MCF 10A (cell line): ENCODE measurements around the gene RBP5. TPM values are rescaled to one million over a fixed set of nuclear protein-coding genes. Genes with fewer than 3 reads are reported as not detected.
A peak's percentile ranks its signal among the peaks of the same experiment; 100 is the strongest.

Experiments used
- BruUV-seq: library from RNA; stranded (reverse); fragments of 400-500 nt; replicated peaks from 2 replicates; lab custom pipeline; 2021; lab: Mats Ljungman, UMichigan
- CTCF ChIA-PET: fragments of 300-600 bp; sonication (Branson Sonifier 250); formaldehyde crosslinking; extraction: SDS; loops from one replicate; lab custom pipeline; 2021; ENCODE audit warnings: antibody characterized with exemption, inconsistent platforms; lab: Yijun Ruan, JAX
- POLR2A ChIA-PET: fragments of 300-600, 350-650 bp; sonication (Branson Sonifier 250); formaldehyde crosslinking; extraction: SDS; loops from one replicate; lab custom pipeline; 2020; ENCODE audit warnings: antibody characterized with exemption, inconsistent platforms; lab: Yijun Ruan, JAX
- DNase-seq: peaks from one replicate; pipeline ENCODE4 v3.0.0-alpha.2; 2018; ENCODE audit not compliant: unreplicated experiment
- H3K27ac Mint-ChIP-seq: one replicate; pipeline ENCODE4 v1.8.0; 2022; ENCODE audit warnings: mild to moderate bottlenecking, low read depth, mixed read lengths; ENCODE audit not compliant: unreplicated experiment
- H3K27me3 Mint-ChIP-seq: one replicate; pipeline ENCODE4 v1.8.0; 2022; ENCODE audit warnings: mixed read lengths; ENCODE audit not compliant: insufficient read depth, unreplicated experiment
- H3K36me3 Mint-ChIP-seq: one replicate; pipeline ENCODE4 v1.8.0; 2022; ENCODE audit warnings: mild to moderate bottlenecking, moderate library complexity, mixed read lengths; ENCODE audit not compliant: insufficient read depth, unreplicated experiment
- H3K4me1 Mint-ChIP-seq: one replicate; pipeline ENCODE4 v1.8.0; 2022; ENCODE audit warnings: mixed read lengths; ENCODE audit not compliant: insufficient read depth, unreplicated experiment
- H3K4me3 Mint-ChIP-seq: one replicate; pipeline ENCODE4 v1.8.0; 2022; ENCODE audit warnings: mild to moderate bottlenecking, moderate library complexity, mixed read lengths; ENCODE audit not compliant: unreplicated experiment
- H3K9me3 Mint-ChIP-seq: one replicate; pipeline ENCODE4 v1.8.0; 2022; ENCODE audit warnings: mixed read lengths; ENCODE audit not compliant: unreplicated experiment
- intact Hi-C: fragments of 100-400 bp; cut with micrococcal nuclease; formaldehyde crosslinking; loops from 2 replicates; pipeline ENCODE4 v1.14.1; 2022
- total RNA-seq: library from RNA; stranded (reverse); gene quantifications from 2 replicates; pipeline ENCODE4 v1.2.3, GENCODE V29; 2022
- TF ChIP-seq, protein P1 (sequence below): fragments of 200-600 bp; IDR thresholded peaks from one replicate; pipeline ENCODE4 v1.8.0; 2022; ENCODE audit warnings: antibody characterized with exemption, mild to moderate bottlenecking; ENCODE audit not compliant: unreplicated experiment

RBP5 gene
- total RNA-seq, 1 experiment from 2014 or later: not detected

GRCh38 chr12:7142056-7142644 lies 13.5 kb upstream of the RBP5 start:
- CTCF ChIA-PET: interaction anchor here (0.6 to 8.4 kb wide), 17 partner anchors 12 to 1575 kb away, joined by 3 to 106 read pairs (median 4); partner anchors contain the start of gene PEX5
- peak; percentile 70 for DNase-seq
- no peaks in the 10 kb centered on the region for H3K4me1 Mint-ChIP-seq
- H3K27ac Mint-ChIP-seq: no peak overlapping the region
- no peaks in the 10 kb centered on the region for H3K9me3 Mint-ChIP-seq
- no peak overlapping the region for H3K4me3 Mint-ChIP-seq
- POLR2A ChIA-PET: no interaction called here
- peaks cover 45% of the 10 kb centered on the region for H3K36me3 Mint-ChIP-seq
- H3K27me3 Mint-ChIP-seq: no peaks in the 10 kb centered on the region
- no TSS peak for BruUV-seq
- intact Hi-C loops: loop anchor here (1.0 to 5.0 kb wide), 3 partner anchors 46 to 496 kb away; no protein-coding TSS in a partner anchor
- TF ChIP-seq, protein P1, sequence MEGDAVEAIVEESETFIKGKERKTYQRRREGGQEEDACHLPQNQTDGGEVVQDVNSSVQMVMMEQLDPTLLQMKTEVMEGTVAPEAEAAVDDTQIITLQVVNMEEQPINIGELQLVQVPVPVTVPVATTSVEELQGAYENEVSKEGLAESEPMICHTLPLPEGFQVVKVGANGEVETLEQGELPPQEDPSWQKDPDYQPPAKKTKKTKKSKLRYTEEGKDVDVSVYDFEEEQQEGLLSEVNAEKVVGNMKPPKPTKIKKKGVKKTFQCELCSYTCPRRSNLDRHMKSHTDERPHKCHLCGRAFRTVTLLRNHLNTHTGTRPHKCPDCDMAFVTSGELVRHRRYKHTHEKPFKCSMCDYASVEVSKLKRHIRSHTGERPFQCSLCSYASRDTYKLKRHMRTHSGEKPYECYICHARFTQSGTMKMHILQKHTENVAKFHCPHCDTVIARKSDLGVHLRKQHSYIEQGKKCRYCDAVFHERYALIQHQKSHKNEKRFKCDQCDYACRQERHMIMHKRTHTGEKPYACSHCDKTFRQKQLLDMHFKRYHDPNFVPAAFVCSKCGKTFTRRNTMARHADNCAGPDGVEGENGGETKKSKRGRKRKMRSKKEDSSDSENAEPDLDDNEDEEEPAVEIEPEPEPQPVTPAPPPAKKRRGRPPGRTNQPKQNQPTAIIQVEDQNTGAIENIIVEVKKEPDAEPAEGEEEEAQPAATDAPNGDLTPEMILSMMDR: peak; percentile 45

- H3K4me1 Mint-ChIP-seq: no peaks in the 10 kb centered on the region
- ChIA-PET POLR2A (no interaction called here), CTCF (interaction anchor here (0.6 to 8.4 kb wide), 21 partner anchors 13 to 1575 kb away, joined by 3 to 106 read pairs (median 4); partner anchors contain the start of gene PEX5)
- no TSS peak for BruUV-seq
- intact Hi-C loops: loop anchor here (1.0 to 5.0 kb wide), 3 partner anchors 47 to 497 kb away; no protein-coding TSS in a partner anchor
- no peak overlapping the region for H3K27ac Mint-ChIP-seq
- no peak overlapping the region for H3K4me3 Mint-ChIP-seq
- H3K27me3 Mint-ChIP-seq: no peaks in the 10 kb centered on the region
- no peaks in the 10 kb centered on the region for H3K9me3 Mint-ChIP-seq
- no peak for DNase-seq
- H3K36me3 Mint-ChIP-seq: peaks cover 40% of the 10 kb centered on the region
- TF ChIP-seq, protein P1: no peak
These were observed 12.8 kb upstream of the RBP5 start for GRCh38 chr12:7141351-7142005.

GRCh38 chr12:7139200-7139599 lies 10.5 kb upstream of the RBP5 start:
- H3K4me3 Mint-ChIP-seq: no peak overlapping the region
- H3K36me3 Mint-ChIP-seq: peaks cover 44% of the 10 kb centered on the region
- no TSS peak for BruUV-seq
- H3K9me3 Mint-ChIP-seq: no peaks in the 10 kb centered on the region
- ChIA-PET CTCF (interaction anchor here (0.6 to 8.4 kb wide), 5 partner anchors 15 to 687 kb away, joined by 3 to 106 read pairs (median 4); partner anchors contain the start of gene PEX5), POLR2A (no interaction called here)
- TF ChIP-seq, protein P1: no peak
- no peaks in the 10 kb centered on the region for H3K27me3 Mint-ChIP-seq
- intact Hi-C loops: no loop called here
- no peaks in the 10 kb centered on the region for H3K4me1 Mint-ChIP-seq
- no peak for DNase-seq
- H3K27ac Mint-ChIP-seq: no peak overlapping the region

DNA sequence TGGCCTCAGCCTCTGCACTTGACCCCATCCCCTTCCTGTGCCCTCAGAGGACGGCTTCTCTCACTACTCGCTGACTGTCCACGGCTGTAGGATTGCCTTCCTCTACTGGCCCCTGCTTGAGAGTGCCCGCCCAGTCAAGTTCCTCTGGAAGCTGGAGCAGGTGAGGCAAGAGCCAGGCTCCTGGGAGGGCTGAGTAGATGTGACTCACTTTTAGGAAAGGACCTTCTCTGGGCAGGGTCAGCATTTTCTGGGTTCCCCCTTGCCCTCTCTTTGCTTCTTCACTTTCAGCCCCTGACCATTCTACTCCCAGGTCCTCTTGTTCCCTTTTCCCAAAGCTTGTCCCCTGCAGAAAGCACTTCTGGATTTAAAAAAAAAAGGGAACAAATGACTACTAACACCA lies 9.2 kb upstream of the RBP5 start:
- no peaks in the 10 kb centered on the region for H3K4me1 Mint-ChIP-seq
- CTCF ChIA-PET: interaction anchor here (1.2 kb wide), 1 partner anchor 50 kb away, joined by 3 read pairs; no protein-coding TSS in a partner anchor
- intact Hi-C loops: no loop called here
- BruUV-seq: no TSS peak
- no peaks in the 10 kb centered on the region for H3K27me3 Mint-ChIP-seq
- no peak overlapping the region for H3K4me3 Mint-ChIP-seq
- H3K27ac Mint-ChIP-seq: peak overlapping the region; percentile 65
- peaks cover 45% of the 10 kb centered on the region for H3K36me3 Mint-ChIP-seq
- POLR2A ChIA-PET: no interaction called here
- TF ChIP-seq, protein P1: no peak
- no peaks in the 10 kb centered on the region for H3K9me3 Mint-ChIP-seq
- no peak for DNase-seq
